MM.1S (cell line): ENCODE results near the gene PNPLA7.
A peak's percentile ranks its signal among the peaks of the same experiment; 100 is the strongest.

ENCODE experiments used
- DNase-seq: peaks from one replicate; pipeline ENCODE4 v3.0.0-alpha.2; 2015
- H2AFZ ChIP-seq: fragments of 300-600 bp; sonication (generic); 2 replicates; pipeline ENCODE4 v1.6.0; 2016; ENCODE audit warnings: antibody characterized with exemption, low read length
- H3F3A ChIP-seq: fragments of 300-600 bp; sonication (generic); 2 replicates; pipeline ENCODE4 v1.6.1; 2016; ENCODE audit warnings: mild to moderate bottlenecking, antibody characterized with exemption, low read length, moderate library complexity, mixed read lengths; ENCODE audit not compliant: insufficient read depth
- H3K27ac ChIP-seq: fragments of 300-600 bp; sonication (generic); 2 replicates; pipeline ENCODE4 v1.5.1; 2016; ENCODE audit warnings: mild to moderate bottlenecking, low read length
- H3K27me3 ChIP-seq: fragments of 300-600 bp; sonication (generic); replicated peaks from 2 replicates; pipeline ENCODE4 v1.6.0; 2016; ENCODE audit warnings: low read length; ENCODE audit not compliant: insufficient read depth
- H3K36me3 ChIP-seq: fragments of 300-600 bp; sonication (generic); replicated peaks from 2 replicates; pipeline ENCODE4 v1.6.1; 2016; ENCODE audit warnings: mild to moderate bottlenecking, low read length, mixed read lengths; ENCODE audit not compliant: insufficient read depth
- H3K4me1 ChIP-seq: fragments of 300-600 bp; sonication (generic); 2 replicates; pipeline ENCODE4 v1.6.1; 2016; ENCODE audit warnings: low read length, mixed read lengths
- H3K4me2 ChIP-seq: fragments of 300-600 bp; sonication (generic); 2 replicates; pipeline ENCODE4 v1.6.0; 2016; ENCODE audit warnings: low read depth, low read length
- H3K4me3 ChIP-seq: fragments of 300-600 bp; sonication (generic); 2 replicates; pipeline ENCODE4 v1.5.1; 2016; ENCODE audit warnings: low read length, mixed read lengths
- H3K79me2 ChIP-seq: fragments of 300-600 bp; sonication (generic); 2 replicates; pipeline ENCODE4 v1.6.1; 2016; ENCODE audit warnings: mixed run types, low read length, mixed read lengths
- H3K9ac ChIP-seq: fragments of 300-600 bp; sonication (generic); 2 replicates; pipeline ENCODE4 v1.6.1; 2016; ENCODE audit warnings: low read length, mixed read lengths
- H3K9me2 ChIP-seq: fragments of 300-600 bp; sonication (generic); replicated peaks from 2 replicates; pipeline ENCODE4 v1.6.1; 2016; ENCODE audit warnings: mild to moderate bottlenecking, low read length, mixed read lengths; ENCODE audit not compliant: insufficient read depth
- H3K9me3 ChIP-seq: fragments of 300-600 bp; sonication (generic); replicated peaks from 2 replicates; pipeline ENCODE4 v1.6.1; 2016; ENCODE audit warnings: mild to moderate bottlenecking, low read length, mixed read lengths; ENCODE audit not compliant: insufficient read depth
- H4K20me1 ChIP-seq: fragments of 300-600 bp; sonication (generic); 2 replicates; pipeline ENCODE4 v1.6.1; 2016; ENCODE audit warnings: mild to moderate bottlenecking, low read length, moderate library complexity, mixed read lengths; ENCODE audit not compliant: insufficient read depth
- CTCF ChIP-seq: fragments of 300-600 bp; sonication (generic); IDR thresholded peaks from 2 replicates; pipeline ENCODE4 v1.5.1; 2016; ENCODE audit warnings: antibody characterized with exemption, low read length, mixed read lengths
- EZH2 ChIP-seq: fragments of 300-600 bp; sonication (generic); optimal IDR thresholded peaks from 2 replicates; pipeline ENCODE3; 2017; ENCODE audit warnings: low read depth, mild to moderate bottlenecking, antibody characterized with exemption, low read length, mixed read lengths
- EZH2phosphoT487 ChIP-seq: fragments of 300-600 bp; sonication (generic); IDR thresholded peaks from 2 replicates; pipeline ENCODE4 v1.6.1; 2018; ENCODE audit warnings: antibody characterized with exemption, low read length

The PNPLA7 gene

GRCh38 chr9:137445275-137445807 lies 104.9 kb downstream of the PNPLA7 start:
- peak overlapping the region; percentile 33; the same call in 1 of the 2 replicates for H3K4me2 ChIP-seq
- no peaks in the 10 kb centered on the region for H4K20me1 ChIP-seq
- H3K79me2 ChIP-seq: no peaks in the 10 kb centered on the region
- H3K27me3 ChIP-seq: peaks cover 33% of the 10 kb centered on the region
- H3K4me1 ChIP-seq: peaks cover 5% of the 10 kb centered on the region; the same call in 1 of the 2 replicates
- H3K9me3 ChIP-seq: no peaks in the 10 kb centered on the region
- H3K4me3 ChIP-seq: no peak overlapping the region
- H3K27ac ChIP-seq: no peak overlapping the region
- no peak for TF ChIP-seq EZH2
- TF ChIP-seq CTCF: peak; percentile 82
- TF ChIP-seq EZH2phosphoT487: no peak
- 0 out of 2 replicates have a peak, but pooled peaks cover 5% of the 10 kb centered on the region for H3F3A ChIP-seq
- DNase-seq: peak; percentile 75
- 0 out of 2 replicates have a peak overlapping the region, but pooled peaks have one; percentile 15 for H2AFZ ChIP-seq
- no peak overlapping the region for H3K9ac ChIP-seq
- H3K36me3 ChIP-seq: no peaks in the 10 kb centered on the region
- no peaks in the 10 kb centered on the region for H3K9me2 ChIP-seq

GRCh38 chr9:137444106-137444790 lies 106.0 kb downstream of the PNPLA7 start:
- no peaks in the 10 kb centered on the region for H3K9me3 ChIP-seq
- H3K27me3 ChIP-seq: peaks cover 36% of the 10 kb centered on the region
- H3F3A ChIP-seq: 0 out of 2 replicates have a peak, but pooled peaks cover 5% of the 10 kb centered on the region
- H3K36me3 ChIP-seq: no peaks in the 10 kb centered on the region
- no peak overlapping the region for H3K27ac ChIP-seq
- peaks cover 5% of the 10 kb centered on the region; the same call in 1 of the 2 replicates for H3K4me1 ChIP-seq
- no peak for TF ChIP-seq EZH2
- H3K4me2 ChIP-seq: no peak overlapping the region
- H3K9ac ChIP-seq: no peak overlapping the region
- DNase-seq: no peak
- H2AFZ ChIP-seq: no peak overlapping the region
- no peak overlapping the region for H3K4me3 ChIP-seq
- H3K79me2 ChIP-seq: no peaks in the 10 kb centered on the region
- no peaks in the 10 kb centered on the region for H4K20me1 ChIP-seq
- H3K9me2 ChIP-seq: no peaks in the 10 kb centered on the region

- Histone ChIP-seq H2AFZ (no peak overlapping the region), H3K27ac (no peak overlapping the region), H3K4me2 (no peak overlapping the region), H4K20me1 (no peaks in the 10 kb centered on the region), H3K79me2 (no peaks in the 10 kb centered on the region), H3K27me3 (peaks cover 54% of the 10 kb centered on the region), H3K36me3 (no peaks in the 10 kb centered on the region), H3K4me3 (no peak overlapping the region), H3K9me3 (no peaks in the 10 kb centered on the region), H3F3A (0 out of 2 replicates have a peak, but pooled peaks cover 5% of the 10 kb centered on the region), H3K9me2 (no peaks in the 10 kb centered on the region), H3K4me1 (peaks cover 5% of the 10 kb centered on the region; the same call in 1 of the 2 replicates), H3K9ac (no peak overlapping the region)
- no peak for DNase-seq
- TF ChIP-seq EZH2phosphoT487: no peak
- TF ChIP-seq EZH2: no peak
- TF ChIP-seq CTCF: no peak
Observed at GRCh38 chr9:137441935-137442321, 108.3 kb downstream of the PNPLA7 start.
